Measurements from ENCODE around the gene NEFH. TPM values are rescaled to one million over a fixed set of nuclear protein-coding genes. Genes with fewer than 3 reads are reported as not detected.
A peak's percentile ranks its signal among the peaks of the same experiment; 100 is the strongest.

The NEFH gene
- total RNA-seq, 1 donor from 2014 or later: 0.43 TPM

- Mint-ChIP-seq H3K9me3 (no peaks in the 10 kb centered on the region), H3K36me3 (peaks cover 16% of the 10 kb centered on the region)
Observed at GRCh38 chr22:29503811-29504372, 23.9 kb downstream of the NEFH start.

GRCh38 chr22:29509298-29509697 lies 29.3 kb downstream of the NEFH start:
- Histone ChIP-seq H3K27me3 (no peaks in the 10 kb centered on the region), H3K4me3 (no peak overlapping the region), H2AFZ (replicated peaks) (no peak overlapping the region), H3K27ac (no peak overlapping the region), H3K9ac (no peak overlapping the region), H3K79me2 (ENCODE audit: low read depth) (no peaks in the 10 kb centered on the region), H3K36me3 (no peaks in the 10 kb centered on the region), H3K4me2 (no peak overlapping the region), H4K20me1 (ENCODE audit: low read depth) (peaks cover under 1% of the 10 kb centered on the region), H3K4me1 (peaks cover 1% of the 10 kb centered on the region), H3F3A (ENCODE audit: low read depth) (peaks cover 13% of the 10 kb centered on the region), H3K9me3 (ENCODE audit: low read depth) (no peaks in the 10 kb centered on the region)
- Mint-ChIP-seq H3K27me3 (ENCODE audit: insufficient read depth, low read depth) (peaks cover 10% of the 10 kb centered on the region), H3K27ac (no peak overlapping the region), H3K36me3 (peaks cover 24% of the 10 kb centered on the region), H3K4me1 (peaks cover 2% of the 10 kb centered on the region), H3K9me3 (no peaks in the 10 kb centered on the region), H3K4me3 (no peak overlapping the region)
- TF ChIP-seq CTCF (IDR thresholded peaks at IDR 0.05): no peak
- TF ChIP-seq EZH2 (IDR thresholded peaks at IDR 0.05): no peak
- no peak for TF ChIP-seq EZH2phosphoT487 (IDR thresholded peaks at IDR 0.05)
- DNase-seq (ENCODE audit: low spot score): no peak

More at GRCh38 chr22:29503811-29504372, 23.9 kb downstream of the NEFH start:
- Histone ChIP-seq H3K9me3 (ENCODE audit: low read depth) (no peaks in the 10 kb centered on the region), H3F3A (ENCODE audit: low read depth) (peaks cover 33% of the 10 kb centered on the region), H2AFZ (replicated peaks) (no peak overlapping the region), H3K27ac (peak overlapping the region; percentile 94), H3K9ac (no peak overlapping the region), H4K20me1 (ENCODE audit: low read depth) (peaks cover 10% of the 10 kb centered on the region), H3K36me3 (no peaks in the 10 kb centered on the region), H3K27me3 (no peaks in the 10 kb centered on the region), H3K4me3 (no peak overlapping the region), H3K79me2 (ENCODE audit: low read depth) (no peaks in the 10 kb centered on the region), H3K4me1 (peaks cover 11% of the 10 kb centered on the region), H3K4me2 (peak overlapping the region; percentile 55)
- peak; percentile 76 for DNase-seq (ENCODE audit: low spot score)
- TF ChIP-seq EZH2phosphoT487 (IDR thresholded peaks at IDR 0.05): no peak
- no peak for TF ChIP-seq EZH2 (IDR thresholded peaks at IDR 0.05)
- TF ChIP-seq CTCF (IDR thresholded peaks at IDR 0.05): no peak
- H3K27me3 Mint-ChIP-seq (ENCODE audit: insufficient read depth, low read depth): peaks cover 7% of the 10 kb centered on the region
- no peak overlapping the region for H3K4me3 Mint-ChIP-seq
- H3K4me1 Mint-ChIP-seq: peaks cover 12% of the 10 kb centered on the region
- H3K27ac Mint-ChIP-seq: peak overlapping the region; percentile 95

GRCh38 chr22:29509815-29510214 lies 29.8 kb downstream of the NEFH start:
- H3K79me2 ChIP-seq (ENCODE audit: low read depth): no peaks in the 10 kb centered on the region
- Mint-ChIP-seq H3K27me3 (ENCODE audit: insufficient read depth, low read depth) (peaks cover 8% of the 10 kb centered on the region), H3K4me1 (peaks cover 2% of the 10 kb centered on the region), H3K4me3 (no peak overlapping the region), H3K27ac (no peak overlapping the region), H3K36me3 (peaks cover 24% of the 10 kb centered on the region), H3K9me3 (no peaks in the 10 kb centered on the region)
- H3K4me3 ChIP-seq: no peak overlapping the region
- no peaks in the 10 kb centered on the region for H3K4me1 ChIP-seq
- H3K9me3 ChIP-seq (ENCODE audit: low read depth): no peaks in the 10 kb centered on the region
- no peak overlapping the region for H3K4me2 ChIP-seq
- H3F3A ChIP-seq (ENCODE audit: low read depth): peaks cover 8% of the 10 kb centered on the region
- no peak for TF ChIP-seq CTCF (IDR thresholded peaks at IDR 0.05)
- no peak for TF ChIP-seq EZH2 (IDR thresholded peaks at IDR 0.05)
- TF ChIP-seq EZH2phosphoT487 (IDR thresholded peaks at IDR 0.05): no peak
- no peaks in the 10 kb centered on the region for H3K27me3 ChIP-seq
- H3K9ac ChIP-seq: no peak overlapping the region
- H3K36me3 ChIP-seq: no peaks in the 10 kb centered on the region
- no peaks in the 10 kb centered on the region for H4K20me1 ChIP-seq (ENCODE audit: low read depth)
- DNase-seq (ENCODE audit: low spot score): no peak
- H2AFZ ChIP-seq (replicated peaks): no peak overlapping the region
- H3K27ac ChIP-seq: no peak overlapping the region
